Neuronal stem cell (in vitro differentiated cells): ENCODE results near the gene C1orf21.

Experiments used
- DNase-seq: peaks from one replicate; pipeline ENCODE4 v3.0.0-alpha.2; 2013; ENCODE audit warnings: low spot score
- H2AFZ ChIP-seq: one replicate; pipeline ENCODE4 v1.6.1; 2013; ENCODE audit warnings: mild to moderate bottlenecking, low read length, inconsistent platforms
- H2AK5ac ChIP-seq: 2 replicates; pipeline ENCODE4 v1.6.1; 2013; ENCODE audit warnings: low read depth, mild to moderate bottlenecking, inconsistent platforms, low read length, moderate library complexity, mixed read lengths
- H2BK120ac ChIP-seq: 2 replicates; pipeline ENCODE4 v1.6.1; 2013; ENCODE audit warnings: low read depth, mild to moderate bottlenecking, inconsistent platforms, low read length, moderate library complexity, mixed read lengths
- H2BK12ac ChIP-seq: one replicate; pipeline ENCODE4 v1.6.1; 2013; ENCODE audit warnings: low read length, inconsistent platforms
- H2BK15ac ChIP-seq: 2 replicates; pipeline ENCODE4 v1.6.1; 2013; ENCODE audit warnings: mild to moderate bottlenecking, low read length, inconsistent platforms, mixed read lengths
- H2BK5ac ChIP-seq: one replicate; pipeline ENCODE4 v1.6.1; 2013; ENCODE audit warnings: inconsistent platforms, mild to moderate bottlenecking, low read length, moderate library complexity
- H3K14ac ChIP-seq: one replicate; pipeline ENCODE4 v1.6.1; 2013; ENCODE audit warnings: low read length, inconsistent platforms
- H3K18ac ChIP-seq: 2 replicates; pipeline ENCODE4 v1.6.1; 2013; ENCODE audit warnings: low read length, inconsistent platforms
- H3K23ac ChIP-seq: 2 replicates; pipeline ENCODE4 v1.6.1; 2013; ENCODE audit warnings: low read depth, mild to moderate bottlenecking, mixed read lengths, low read length, inconsistent platforms; ENCODE audit not compliant: poor library complexity
- H3K27ac ChIP-seq: replicated peaks from 3 replicates; pipeline ENCODE4 v1.5.1; 2013; ENCODE audit warnings: low read length, inconsistent platforms
- H3K27me3 ChIP-seq, 3 experiments: 2 replicates each; pipeline ENCODE4 v1.6.1; 2013; ENCODE audit warnings: low read length in 3 of 3, mild to moderate bottlenecking in 2 of 3, inconsistent platforms in 1 of 3, low read depth in 1 of 3, mixed read lengths in 1 of 3, moderate library complexity in 1 of 3; ENCODE audit not compliant: control insufficient read depth in 3 of 3, insufficient read depth in 3 of 3
- H3K36me3 ChIP-seq, 2 donors: replicated peaks in 1 of 2; 2 replicates each; pipeline ENCODE4 v1.6.1; 2013; ENCODE audit warnings: low read length in 2 of 2; ENCODE audit not compliant: control insufficient read depth in 2 of 2, insufficient read depth in 2 of 2
- H3K4ac ChIP-seq: 2 replicates; pipeline ENCODE4 v1.6.1; 2013; ENCODE audit warnings: inconsistent platforms, mild to moderate bottlenecking, low read length, moderate library complexity
- H3K4me1 ChIP-seq, 2 donors: 1 replicate in 1 of 2; 2 replicates in 1 of 2; pipeline ENCODE4 v1.6.1; 2013; ENCODE audit warnings: low read length in 2 of 2, low read depth in 1 of 2; ENCODE audit not compliant: control insufficient read depth in 2 of 2, insufficient read depth in 1 of 2
- H3K4me2 ChIP-seq: one replicate; pipeline ENCODE4 v1.6.1; 2013; ENCODE audit warnings: mild to moderate bottlenecking, low read length, inconsistent platforms; ENCODE audit not compliant: insufficient read depth, poor library complexity, severe bottlenecking
- H3K4me3 ChIP-seq, 2 donors: 2 replicates each; pipeline ENCODE4 v1.5.1; 2013; ENCODE audit warnings: low read length in 2 of 2, mild to moderate bottlenecking in 2 of 2, inconsistent platforms in 1 of 2, moderate library complexity in 1 of 2
- H3K79me1 ChIP-seq: one replicate; pipeline ENCODE4 v1.6.1; 2013; ENCODE audit warnings: low read depth, mild to moderate bottlenecking, inconsistent platforms, low read length, moderate library complexity
- H3K9ac ChIP-seq: one replicate; pipeline ENCODE4 v1.6.1; 2013; ENCODE audit warnings: mild to moderate bottlenecking, low read depth, low read length, inconsistent platforms; ENCODE audit not compliant: poor library complexity
- H3K9me3 ChIP-seq, 2 donors: replicated peaks in 1 of 2; 2 replicates each; pipeline versions ENCODE3 to v1.6.1; 2013; ENCODE audit warnings: low read length in 2 of 2, mild to moderate bottlenecking in 2 of 2, inconsistent platforms in 1 of 2, low read depth in 1 of 2, mixed read lengths in 1 of 2, moderate library complexity in 1 of 2; ENCODE audit not compliant: control insufficient read depth in 2 of 2, insufficient read depth in 1 of 2
- H4K8ac ChIP-seq: one replicate; pipeline ENCODE4 v1.6.1; 2013; ENCODE audit warnings: low read depth, mild to moderate bottlenecking, inconsistent platforms, low read length, moderate library complexity
- H4K91ac ChIP-seq: one replicate; pipeline ENCODE4 v1.6.1; 2013; ENCODE audit warnings: low read length, low read depth, mild to moderate bottlenecking, inconsistent platforms; ENCODE audit not compliant: poor library complexity
- WGBS, 2 donors: extraction: QIAGEN DNeasy Blood & Tissue Kit; methylation state at CpG; one replicate each; pipeline ENCODE4 v1.1.7; 2013; ENCODE audit warnings: missing lambda C conversion rate in 2 of 2, mixed read lengths in 1 of 2; ENCODE audit not compliant: insufficient read length in 2 of 2, insufficient replicate concordance in 1 of 2; ENCODE audit errors: extremely low coverage in 2 of 2; 5-methylcytosine and 5-hydroxymethylcytosine counted together

The C1orf21 gene

GRCh38 chr1:184556665-184557064, 169.8 kb downstream of the C1orf21 start:
- Histone ChIP-seq H2BK12ac (no peak overlapping the region), H3K36me3 (no peaks in the 10 kb centered on the region), H3K4ac (no peak overlapping the region), H3K9me3 (no peaks in the 10 kb centered on the region), H3K4me2 (no peak overlapping the region), H3K18ac (no peak overlapping the region), H4K8ac (no peak overlapping the region), H3K14ac (no peak overlapping the region), H3K4me3 (no peak overlapping the region), H4K91ac (no peak overlapping the region), H2AK5ac (no peak overlapping the region), H2BK15ac (no peak overlapping the region), H2BK5ac (no peak overlapping the region), H3K27ac (no peak overlapping the region), H2AFZ (no peak overlapping the region), H3K23ac (no peak overlapping the region), H3K4me1 (peaks cover 0 to 4% of the 10 kb centered on the region in 2 donors), H2BK120ac (no peak overlapping the region), H3K9ac (no peak overlapping the region), H3K79me1 (no peaks in the 10 kb centered on the region), H3K27me3 (no peaks in the 10 kb centered on the region)
- no CpG with 5 or more reads among the region's 2 CpGs for WGBS, 2 donors
- no peak for DNase-seq

GRCh38 chr1:184557423-184558347, 170.9 kb downstream of the C1orf21 start:
- no CpG with 5 or more reads among the region's 3 CpGs for whole genome bisulfite sequencing, 2 donors

GRCh38 chr1:184558691-184559090, 171.9 kb downstream of the C1orf21 start:
- Histone ChIP-seq H3K4ac (no peak overlapping the region), H2BK5ac (no peak overlapping the region), H3K23ac (no peak overlapping the region), H3K4me2 (no peak overlapping the region), H3K14ac (no peak overlapping the region), H2BK120ac (no peak overlapping the region), H4K8ac (no peak overlapping the region), H3K79me1 (no peaks in the 10 kb centered on the region), H2BK12ac (no peak overlapping the region), H3K18ac (no peak overlapping the region), H3K36me3 (no peaks in the 10 kb centered on the region), H3K9ac (no peak overlapping the region), H3K4me3 (no peak overlapping the region), H2BK15ac (no peak overlapping the region), H2AK5ac (no peak overlapping the region), H4K91ac (no peak overlapping the region), H3K9me3 (no peaks in the 10 kb centered on the region), H3K27me3 (no peaks in the 10 kb centered on the region), H2AFZ (no peak overlapping the region), H3K4me1 (peaks cover 0 to 4% of the 10 kb centered on the region in 2 donors), H3K27ac (no peak overlapping the region)
- DNase-seq = no peak

More at GRCh38 chr1:184557423-184558347, 170.9 kb downstream of the C1orf21 start:
- H3K27ac ChIP-seq = no peak overlapping the region
- no peak overlapping the region for H2BK120ac ChIP-seq
- H3K23ac ChIP-seq = no peak overlapping the region
- H3K79me1 ChIP-seq = no peaks in the 10 kb centered on the region
- H3K9me3 ChIP-seq = no peaks in the 10 kb centered on the region
- no peaks in the 10 kb centered on the region for H3K27me3 ChIP-seq
- no peak overlapping the region for H2AFZ ChIP-seq
- H3K14ac ChIP-seq = no peak overlapping the region
- no peak overlapping the region for H3K9ac ChIP-seq
- no peak overlapping the region for H3K4ac ChIP-seq
- H3K36me3 ChIP-seq = no peaks in the 10 kb centered on the region
- H2BK5ac ChIP-seq = no peak overlapping the region
- H4K8ac ChIP-seq = no peak overlapping the region
- H2BK15ac ChIP-seq = no peak overlapping the region
- no peak overlapping the region for H2BK12ac ChIP-seq
- H3K4me1 ChIP-seq = peaks cover 0 to 4% of the 10 kb centered on the region in 2 donors
- no peak overlapping the region for H4K91ac ChIP-seq
- H3K18ac ChIP-seq = no peak overlapping the region
- H2AK5ac ChIP-seq = no peak overlapping the region
- no peak overlapping the region for H3K4me2 ChIP-seq
- H3K4me3 ChIP-seq = no peak overlapping the region
- no peak for DNase-seq

- Histone ChIP-seq H3K14ac (no peak overlapping the region), H3K36me3 (no peaks in the 10 kb centered on the region), H3K9ac (no peak overlapping the region), H3K4me3 (no peak overlapping the region), H3K18ac (no peak overlapping the region), H2BK15ac (no peak overlapping the region), H2BK120ac (no peak overlapping the region), H2AK5ac (no peak overlapping the region), H3K23ac (no peak overlapping the region), H3K27me3 (no peaks in the 10 kb centered on the region), H3K4me2 (no peak overlapping the region), H4K91ac (no peak overlapping the region), H3K79me1 (no peaks in the 10 kb centered on the region), H4K8ac (no peak overlapping the region), H2BK5ac (no peak overlapping the region), H3K4me1 (peaks cover 0 to 4% of the 10 kb centered on the region in 2 donors), H3K4ac (no peak overlapping the region), H2AFZ (no peak overlapping the region), H3K9me3 (no peaks in the 10 kb centered on the region), H2BK12ac (no peak overlapping the region), H3K27ac (no peak overlapping the region)
- DNase-seq = no peak
- WGBS, 2 donors = no CpG with 5 or more reads among the region's 1 CpG
Measured at GRCh38 chr1:184559117-184559713, 172.4 kb downstream of the C1orf21 start.
